Activated T-cell treated with anti-CD3 and anti-CD28 coated beads for 48 hours (primary cell): ENCODE results near the gene MVB12A.

ENCODE experiments used
- DNase-seq: peaks from one replicate; pipeline ENCODE4 v3.0.0-alpha.2; 2020; ENCODE audit warnings: low read depth

The MVB12A gene

GRCh38 chr19:17471410-17472125 lies 51.7 kb downstream of the MVB12A start:
- DNase-seq = no peak

GRCh38 chr19:17473041-17473440 lies 53.2 kb downstream of the MVB12A start:
- DNase-seq = no peak
